ENCODE measurements around the gene AKAP7. TPM values are rescaled to one million over a fixed set of nuclear protein-coding genes. Genes with fewer than 3 reads are reported as not detected.
"Not testable (repeated sequence)": the region's sequence is repeated elsewhere in the genome, so short reads cannot be mapped to it uniquely, and the experiment has no call there.

AKAP7 gene
- polyA plus RNA-seq, 1 donor = 53.1 TPM

DNA sequence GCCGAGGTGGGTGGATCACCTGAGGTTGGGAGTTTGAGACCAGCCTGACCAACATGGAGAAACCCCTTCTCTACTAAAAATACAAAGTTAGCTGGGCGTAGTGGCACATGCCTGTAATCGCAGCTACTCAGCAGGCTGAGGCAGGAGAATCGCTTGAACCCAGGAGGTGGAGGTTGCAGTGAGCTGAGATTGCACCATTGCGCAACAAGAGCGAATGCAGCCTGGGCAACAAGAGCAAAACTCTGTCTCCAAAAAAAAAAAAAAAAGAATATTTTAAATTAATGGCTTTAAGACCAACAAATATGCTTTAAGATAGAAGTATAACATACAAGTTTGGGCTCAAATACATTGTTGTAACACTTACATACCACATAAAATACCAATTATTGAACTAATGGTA is 125.7 kb downstream of the AKAP7 start:
- not testable (repeated sequence) for DNase-seq; H3K9me3 ChIP-seq (ENCODE audit: control insufficient read depth, low read depth, low read length); H3K4me3 ChIP-seq (ENCODE audit: low read length); H3K27me3 ChIP-seq (ENCODE audit: control insufficient read depth, insufficient read depth, low read length); H3K36me3 ChIP-seq (ENCODE audit: control insufficient read depth, insufficient read depth, low read length); H3K27ac ChIP-seq (ENCODE audit: low read length)
- H3K4me1 ChIP-seq (ENCODE audit: control insufficient read depth, insufficient read depth, low read length) = peaks cover 22% of the 10 kb centered on the region
- WGBS (ENCODE audit: insufficient coverage, low lambda C conversion rate) = 100% methylated on average over 3 of the region's 6 CpGs

DNA sequence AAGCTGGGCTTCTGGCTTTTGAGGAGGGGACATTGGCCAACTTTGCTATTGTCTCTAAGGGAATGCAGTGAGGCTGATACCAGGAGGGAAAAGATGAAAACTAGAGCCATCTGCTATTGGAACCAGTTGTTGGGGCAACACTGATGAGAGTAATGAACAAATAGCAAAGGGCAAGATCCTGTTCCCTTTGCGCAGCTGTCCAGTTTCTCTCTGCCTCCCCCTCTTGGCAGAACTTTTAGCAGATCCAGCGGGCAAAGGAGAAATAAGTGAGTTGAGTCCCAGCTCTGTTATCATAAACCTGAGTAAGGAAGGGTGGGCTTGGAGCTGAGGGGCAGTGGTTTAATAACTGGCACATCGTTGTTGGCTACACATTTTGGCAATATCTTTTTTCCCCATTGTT is 126.8 kb downstream of the AKAP7 start:
- WGBS (ENCODE audit: insufficient coverage, low lambda C conversion rate) = no CpG with 5 or more reads among the region's 3 CpGs
- H3K9me3 ChIP-seq (ENCODE audit: control insufficient read depth, low read depth, low read length) = no peaks in the 10 kb centered on the region

DNA sequence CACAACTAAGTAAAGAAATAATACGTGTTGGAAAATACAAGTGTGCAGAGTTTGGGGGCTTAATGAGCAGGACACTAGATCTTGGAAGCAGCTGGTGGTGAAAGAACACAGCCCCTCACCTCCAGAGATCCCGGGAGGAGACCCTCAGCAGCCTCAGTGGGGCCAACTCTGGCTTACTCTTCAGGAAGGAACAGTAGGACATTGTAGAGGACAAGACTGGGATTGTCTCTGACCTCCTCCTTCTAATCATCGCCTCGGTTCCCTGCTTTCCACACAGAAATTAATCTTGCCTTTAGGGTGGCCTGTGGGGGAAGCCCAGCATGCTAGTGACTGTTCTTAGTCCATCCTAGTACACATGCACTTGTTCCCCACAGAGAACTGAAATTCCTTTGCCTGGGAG is 130.7 kb downstream of the AKAP7 start:
- no peak overlapping the region for H3K4me3 ChIP-seq (ENCODE audit: low read length)
- H3K27me3 ChIP-seq (ENCODE audit: control insufficient read depth, insufficient read depth, low read length) = no peaks in the 10 kb centered on the region
- H3K9me3 ChIP-seq (ENCODE audit: control insufficient read depth, low read depth, low read length) = no peaks in the 10 kb centered on the region
- no peak for DNase-seq
- H3K36me3 ChIP-seq (ENCODE audit: control insufficient read depth, insufficient read depth, low read length) = peaks cover 9% of the 10 kb centered on the region
- 100% methylated on average over 1 of the region's 4 CpGs for WGBS (ENCODE audit: insufficient coverage, low lambda C conversion rate)
- no peak overlapping the region for H3K27ac ChIP-seq (ENCODE audit: low read length)
- H3K4me1 ChIP-seq (ENCODE audit: control insufficient read depth, insufficient read depth, low read length) = no peaks in the 10 kb centered on the region

More for the DNA sequence above, 126.8 kb downstream of the AKAP7 start:
- H3K36me3 ChIP-seq (ENCODE audit: control insufficient read depth, insufficient read depth, low read length) = peaks cover 2% of the 10 kb centered on the region
- no peak overlapping the region for H3K4me3 ChIP-seq (ENCODE audit: low read length)
- no peak overlapping the region for H3K27ac ChIP-seq (ENCODE audit: low read length)
- DNase-seq = no peak
- no peaks in the 10 kb centered on the region for H3K27me3 ChIP-seq (ENCODE audit: control insufficient read depth, insufficient read depth, low read length)
- H3K4me1 ChIP-seq (ENCODE audit: control insufficient read depth, insufficient read depth, low read length) = peaks cover 15% of the 10 kb centered on the region

DNA sequence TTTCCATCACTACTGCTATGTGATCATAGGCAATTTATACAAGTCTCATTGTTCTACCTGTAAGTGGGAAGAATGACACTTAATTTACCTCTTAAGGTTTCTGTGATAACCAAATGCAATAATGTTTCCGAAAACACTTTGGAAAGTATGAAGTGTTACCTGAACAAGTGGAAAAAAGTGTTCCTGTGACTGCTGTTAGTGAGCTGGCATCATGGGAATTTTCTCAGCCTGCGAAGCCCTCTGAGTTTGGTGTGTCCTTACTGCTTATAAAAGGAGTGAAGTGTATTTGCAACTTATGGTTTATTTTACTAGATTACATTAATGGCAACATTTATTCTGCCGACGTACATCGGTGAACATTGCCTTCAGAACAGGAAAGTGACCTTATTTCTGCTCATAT is 133.0 kb downstream of the AKAP7 start:
- no peak overlapping the region for H3K4me3 ChIP-seq (ENCODE audit: low read length)
- H3K27ac ChIP-seq (ENCODE audit: low read length) = no peak overlapping the region
- no peaks in the 10 kb centered on the region for H3K9me3 ChIP-seq (ENCODE audit: control insufficient read depth, low read depth, low read length)
- H3K4me1 ChIP-seq (ENCODE audit: control insufficient read depth, insufficient read depth, low read length) = no peaks in the 10 kb centered on the region
- H3K36me3 ChIP-seq (ENCODE audit: control insufficient read depth, insufficient read depth, low read length) = peaks cover 9% of the 10 kb centered on the region
- no peak for DNase-seq
- WGBS (ENCODE audit: insufficient coverage, low lambda C conversion rate) = 89% methylated on average over 4 of the region's 5 CpGs
- no peaks in the 10 kb centered on the region for H3K27me3 ChIP-seq (ENCODE audit: control insufficient read depth, insufficient read depth, low read length)

DNA sequence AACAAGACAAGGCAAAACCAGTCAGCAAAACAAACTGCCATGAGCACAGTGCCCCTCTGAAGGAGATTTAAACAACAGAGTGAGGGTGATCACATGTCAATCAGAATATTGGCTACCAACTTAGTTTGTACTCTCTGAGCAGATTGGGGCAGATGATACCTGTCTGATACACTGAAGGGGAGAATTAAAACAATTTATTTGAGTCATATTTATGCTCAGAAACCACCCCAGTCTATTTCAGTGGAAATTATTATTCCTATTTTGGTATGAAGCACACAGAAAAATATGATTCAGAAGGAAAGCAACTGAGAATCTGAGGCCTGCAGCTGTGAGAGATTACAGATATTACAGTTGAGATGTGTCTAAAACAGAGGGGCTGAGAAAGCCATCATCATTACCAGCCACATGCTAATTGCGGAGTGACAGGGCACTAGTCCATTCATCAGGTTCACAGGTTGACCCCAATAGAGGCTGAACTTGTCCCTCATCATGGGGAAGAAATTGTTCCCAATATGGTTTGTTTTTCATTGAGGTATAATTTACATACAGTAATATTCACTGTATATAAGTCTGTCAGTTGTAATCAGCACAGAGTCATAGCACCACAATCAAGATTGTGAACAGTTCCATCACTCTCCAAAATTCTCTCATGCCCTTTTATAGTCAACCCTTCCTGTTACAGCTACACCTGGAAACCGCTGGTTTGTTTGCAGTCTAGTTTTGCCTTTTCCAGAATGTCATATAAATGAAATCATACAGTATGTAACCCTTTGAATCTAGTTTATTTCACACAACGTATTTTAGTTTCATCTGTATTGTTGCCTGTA is 134.5 kb downstream of the AKAP7 start:
- WGBS (ENCODE audit: insufficient coverage, low lambda C conversion rate) = no CpG with 5 or more reads among the region's 3 CpGs
- DNase-seq = no peak
- no peaks in the 10 kb centered on the region for H3K9me3 ChIP-seq (ENCODE audit: control insufficient read depth, low read depth, low read length)

DNA sequence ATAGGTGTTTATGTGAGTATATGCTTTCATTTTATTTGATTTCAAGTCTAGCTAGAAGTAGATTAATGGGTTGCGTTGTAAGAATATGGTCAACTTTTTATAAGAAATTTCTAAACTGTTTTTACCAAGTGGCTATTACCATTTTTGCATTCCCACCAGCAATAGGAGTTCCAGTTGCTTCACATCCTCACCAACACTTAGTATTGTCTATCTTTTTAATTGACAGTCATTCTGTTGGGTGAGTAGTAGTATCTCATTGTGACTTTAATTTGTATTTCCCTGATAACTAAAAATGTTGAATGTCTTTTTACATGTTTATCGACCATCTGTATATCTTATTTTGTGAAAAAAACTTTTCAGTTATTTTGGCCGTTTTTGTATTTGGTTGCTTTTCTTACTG is 135.3 kb downstream of the AKAP7 start:
- H3K4me3 ChIP-seq (ENCODE audit: low read length) = no peak overlapping the region
- H3K9me3 ChIP-seq (ENCODE audit: control insufficient read depth, low read depth, low read length) = no peaks in the 10 kb centered on the region
- H3K36me3 ChIP-seq (ENCODE audit: control insufficient read depth, insufficient read depth, low read length) = peaks cover 8% of the 10 kb centered on the region
- DNase-seq = no peak
- H3K27ac ChIP-seq (ENCODE audit: low read length) = no peak overlapping the region
- no peaks in the 10 kb centered on the region for H3K4me1 ChIP-seq (ENCODE audit: control insufficient read depth, insufficient read depth, low read length)
- no peaks in the 10 kb centered on the region for H3K27me3 ChIP-seq (ENCODE audit: control insufficient read depth, insufficient read depth, low read length)
- WGBS (ENCODE audit: insufficient coverage, low lambda C conversion rate) = no CpG with 5 or more reads among the region's 3 CpGs

More for the DNA sequence above, 134.5 kb downstream of the AKAP7 start:
- no peaks in the 10 kb centered on the region for H3K4me1 ChIP-seq (ENCODE audit: control insufficient read depth, insufficient read depth, low read length)
- H3K4me3 ChIP-seq (ENCODE audit: low read length) = no peak overlapping the region
- no peak overlapping the region for H3K27ac ChIP-seq (ENCODE audit: low read length)
- peaks cover 7% of the 10 kb centered on the region for H3K36me3 ChIP-seq (ENCODE audit: control insufficient read depth, insufficient read depth, low read length)
- H3K27me3 ChIP-seq (ENCODE audit: control insufficient read depth, insufficient read depth, low read length) = no peaks in the 10 kb centered on the region

DNA sequence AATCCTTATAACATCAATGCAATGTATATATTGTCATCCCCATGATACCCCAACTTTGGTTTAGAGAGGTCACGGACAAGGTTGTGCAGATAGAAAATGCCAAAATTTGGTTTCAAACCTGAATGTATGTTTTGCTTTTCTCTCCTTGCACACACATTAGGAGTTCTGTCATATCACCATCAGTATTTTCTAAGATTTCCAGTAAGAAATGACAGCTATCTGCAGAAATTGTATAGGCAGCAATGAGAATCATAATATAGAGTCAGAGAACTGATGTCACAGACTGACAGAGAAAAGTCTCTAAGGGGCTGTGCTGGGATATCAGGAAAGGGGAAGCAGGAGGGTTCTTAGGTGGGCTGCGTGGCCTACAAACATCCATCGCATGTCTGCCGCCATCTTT is 140.0 kb downstream of the AKAP7 start:
- Histone ChIP-seq H3K4me3 (ENCODE audit: low read length) (no peak overlapping the region), H3K9me3 (ENCODE audit: control insufficient read depth, low read depth, low read length) (no peaks in the 10 kb centered on the region), H3K27ac (ENCODE audit: low read length) (no peak overlapping the region), H3K27me3 (ENCODE audit: control insufficient read depth, insufficient read depth, low read length) (no peaks in the 10 kb centered on the region), H3K4me1 (ENCODE audit: control insufficient read depth, insufficient read depth, low read length) (peaks cover 4% of the 10 kb centered on the region), H3K36me3 (ENCODE audit: control insufficient read depth, insufficient read depth, low read length) (peaks cover 5% of the 10 kb centered on the region)
- WGBS (ENCODE audit: insufficient coverage, low lambda C conversion rate) = 86% methylated on average over 1 of the region's 4 CpGs
- no peak for DNase-seq

DNA sequence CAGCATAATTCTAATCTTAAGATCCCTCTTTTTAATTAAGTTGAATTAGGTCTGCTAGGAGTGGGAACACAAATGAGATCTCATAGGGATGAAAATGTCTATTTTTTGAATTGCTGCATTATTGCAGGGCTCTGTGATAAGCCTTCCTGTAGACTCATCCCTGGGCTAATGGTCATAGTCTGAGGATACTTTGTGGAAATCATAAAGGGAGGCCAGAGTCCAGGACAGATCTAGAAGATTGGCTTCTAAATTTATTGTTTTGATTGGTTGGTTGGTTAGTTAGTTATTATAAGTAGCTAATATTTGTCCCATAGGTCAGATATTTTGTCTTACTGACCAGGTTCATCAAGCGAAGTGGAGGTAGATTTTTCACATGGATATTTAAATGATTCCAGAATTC is 142.3 kb downstream of the AKAP7 start:
- H3K36me3 ChIP-seq (ENCODE audit: control insufficient read depth, insufficient read depth, low read length) = peaks cover 7% of the 10 kb centered on the region
- peak; percentile 48 to 71 for DNase-seq
- H3K9me3 ChIP-seq (ENCODE audit: control insufficient read depth, low read depth, low read length) = no peaks in the 10 kb centered on the region
- peaks cover 13% of the 10 kb centered on the region for H3K4me1 ChIP-seq (ENCODE audit: control insufficient read depth, insufficient read depth, low read length)
- no peak overlapping the region for H3K4me3 ChIP-seq (ENCODE audit: low read length)
- WGBS (ENCODE audit: insufficient coverage, low lambda C conversion rate) = no CpG with 5 or more reads among the region's 1 CpG
- no peaks in the 10 kb centered on the region for H3K27me3 ChIP-seq (ENCODE audit: control insufficient read depth, insufficient read depth, low read length)
- H3K27ac ChIP-seq (ENCODE audit: low read length) = peak overlapping the region; percentile 43

DNA sequence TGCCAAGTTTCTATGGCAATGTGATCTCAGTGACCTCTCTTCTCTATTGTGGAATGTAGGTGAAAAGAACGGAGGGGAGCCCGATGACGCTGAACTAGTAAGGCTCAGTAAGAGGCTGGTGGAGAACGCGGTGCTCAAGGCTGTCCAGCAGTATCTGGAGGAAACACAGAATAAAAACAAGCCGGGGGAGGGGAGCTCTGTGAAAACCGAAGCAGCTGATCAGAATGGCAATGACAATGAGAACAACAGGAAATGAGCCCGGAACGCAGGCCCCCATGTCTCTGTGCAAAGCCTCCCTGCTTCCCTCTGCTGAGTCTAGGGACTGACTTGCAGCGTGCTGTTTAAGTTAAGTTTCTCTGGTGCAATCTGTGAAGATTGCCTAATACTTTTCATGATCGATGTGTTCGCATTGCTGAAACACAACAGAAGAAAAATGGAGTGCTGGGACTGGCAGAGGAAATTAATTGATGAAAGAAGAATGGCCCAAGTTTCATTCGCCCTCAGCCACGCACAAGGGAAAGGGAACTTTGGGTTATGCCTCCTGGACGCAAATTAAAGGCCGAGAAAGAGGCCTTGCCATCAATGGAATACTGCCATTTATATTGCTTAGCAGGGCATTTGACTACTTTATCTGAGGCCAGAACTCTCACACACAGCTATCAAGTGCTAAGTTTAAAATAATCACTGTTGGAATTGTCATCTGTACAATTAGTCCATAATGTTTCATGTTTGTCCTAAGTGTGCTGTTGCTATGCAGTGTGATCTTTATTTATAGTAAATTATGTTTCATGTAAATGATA is 146.4 kb downstream of the AKAP7 start:
- 50% methylated on average over 2 of the region's 16 CpGs for WGBS (ENCODE audit: insufficient coverage, low lambda C conversion rate)
- Histone ChIP-seq H3K4me3 (ENCODE audit: low read length) (no peak overlapping the region), H3K9me3 (ENCODE audit: control insufficient read depth, low read depth, low read length) (no peaks in the 10 kb centered on the region), H3K36me3 (ENCODE audit: control insufficient read depth, insufficient read depth, low read length) (peaks cover 8% of the 10 kb centered on the region), H3K27me3 (ENCODE audit: control insufficient read depth, insufficient read depth, low read length) (no peaks in the 10 kb centered on the region), H3K27ac (ENCODE audit: low read length) (peak overlapping the region; percentile 91), H3K4me1 (ENCODE audit: control insufficient read depth, insufficient read depth, low read length) (peaks cover 35% of the 10 kb centered on the region)
- DNase-seq = peak in 1 of 2 donors; percentile 53

DNA sequence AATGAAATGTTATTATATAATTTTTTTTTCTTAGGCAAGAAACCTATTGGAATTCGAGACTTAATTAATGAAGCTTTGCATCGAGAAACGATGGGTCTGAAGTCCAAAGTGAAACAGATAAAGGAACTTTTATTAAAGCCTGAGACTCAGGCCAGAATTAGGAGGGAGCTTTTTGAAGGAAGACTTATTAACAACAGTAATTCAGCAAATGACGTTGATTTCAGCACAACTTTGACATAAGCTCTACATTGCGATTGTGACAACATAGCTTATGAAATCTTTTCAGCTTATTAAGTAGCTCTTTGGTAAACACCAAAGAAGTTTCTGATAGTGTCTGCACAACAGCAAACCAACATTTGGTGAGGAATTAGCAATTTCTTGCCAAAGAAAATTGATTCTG is 147.1 kb downstream of the AKAP7 start:
- H3K4me3 ChIP-seq (ENCODE audit: low read length) = no peak overlapping the region
- WGBS (ENCODE audit: insufficient coverage, low lambda C conversion rate) = no CpG with 5 or more reads among the region's 5 CpGs
- peak overlapping the region; percentile 91 for H3K27ac ChIP-seq (ENCODE audit: low read length)
- H3K36me3 ChIP-seq (ENCODE audit: control insufficient read depth, insufficient read depth, low read length) = peaks cover 8% of the 10 kb centered on the region
- H3K9me3 ChIP-seq (ENCODE audit: control insufficient read depth, low read depth, low read length) = no peaks in the 10 kb centered on the region
- peak in 1 of 2 donors; percentile 56 for DNase-seq
- H3K27me3 ChIP-seq (ENCODE audit: control insufficient read depth, insufficient read depth, low read length) = no peaks in the 10 kb centered on the region
- peaks cover 33% of the 10 kb centered on the region for H3K4me1 ChIP-seq (ENCODE audit: control insufficient read depth, insufficient read depth, low read length)

Measured in large intestine (tissue), 3 donors.